HG02852 (cell line): Measurements from ENCODE around the gene NDRG4.
"Not testable (repeated sequence)": the region's sequence is repeated elsewhere in the genome, so short reads cannot be mapped to it uniquely, and the experiment has no call there.

Experiments
- ATAC-seq: cut with Tn5 transposase; IDR thresholded peaks from one replicate; pipeline ENCODE4 v1.9.1; 2021; ENCODE audit warnings: mild to moderate bottlenecking, moderate library complexity; ENCODE audit not compliant: unreplicated experiment

The NDRG4 gene

GRCh38 chr16:58464916-58465731, 34.8 kb upstream of the NDRG4 start:
- no peak for ATAC-seq

- no peak for ATAC-seq
These were observed 34.1 kb upstream of the NDRG4 start for GRCh38 chr16:58465817-58466216.

- ATAC-seq, result no peak
These were observed 33.5 kb upstream of the NDRG4 start for GRCh38 chr16:58466396-58466795.

GRCh38 chr16:58467905-58468304, 32.0 kb upstream of the NDRG4 start:
- ATAC-seq, result no peak

GRCh38 chr16:58471209-58471975, 28.6 kb upstream of the NDRG4 start:
- ATAC-seq, result no peak

- ATAC-seq, result no peak
These were observed 27.7 kb upstream of the NDRG4 start for GRCh38 chr16:58472266-58472665.

- ATAC-seq, result no peak
These were observed 27.1 kb upstream of the NDRG4 start for GRCh38 chr16:58472827-58473226.

- no peak for ATAC-seq
These were observed 25.6 kb upstream of the NDRG4 start for GRCh38 chr16:58474296-58474695.

GRCh38 chr16:58475091-58475619, 24.8 kb upstream of the NDRG4 start:
- no peak for ATAC-seq

- no peak for ATAC-seq
These were observed 23.2 kb upstream of the NDRG4 start for GRCh38 chr16:58476791-58477190.

GRCh38 chr16:58478427-58478826, 21.5 kb upstream of the NDRG4 start:
- ATAC-seq, result no peak

- ATAC-seq, result no peak
These were observed 18.6 kb upstream of the NDRG4 start for GRCh38 chr16:58481226-58481869.

GRCh38 chr16:58481931-58482330, 18.0 kb upstream of the NDRG4 start:
- ATAC-seq, result no peak

- no peak for ATAC-seq
These were observed 14.6 kb upstream of the NDRG4 start for GRCh38 chr16:58485184-58485887.

GRCh38 chr16:58487566-58488351, 12.2 kb upstream of the NDRG4 start:
- no peak for ATAC-seq

GRCh38 chr16:58488531-58488930, 11.4 kb upstream of the NDRG4 start:
- ATAC-seq, result no peak

GRCh38 chr16:58490065-58490464, 9.9 kb upstream of the NDRG4 start:
- ATAC-seq, result no peak

GRCh38 chr16:58490539-58490938, 9.4 kb upstream of the NDRG4 start:
- ATAC-seq, result not testable (repeated sequence)

- no peak for ATAC-seq
These were observed 7.9 kb upstream of the NDRG4 start for GRCh38 chr16:58492066-58492465.

- ATAC-seq, result no peak
These were observed 7.2 kb upstream of the NDRG4 start for GRCh38 chr16:58492735-58493134.
